PC-9 (cell line): Measurements from ENCODE around the gene CREBL2.

Experiments used
- EZH2 ChIP-seq: fragments of 200-600 bp; sonication (generic); IDR thresholded peaks from 2 replicates; pipeline ENCODE4 v1.8.0; 2017; ENCODE audit warnings: antibody characterized with exemption, low read depth
- TF ChIP-seq, protein P1 (sequence below): fragments of 200-600 bp; sonication (generic); conservative IDR thresholded peaks from 2 replicates; pipeline ENCODE4 v1.6.1; 2017; ENCODE audit warnings: mixed run types, antibody characterized with exemption, mild to moderate bottlenecking, moderate library complexity

DNA sequence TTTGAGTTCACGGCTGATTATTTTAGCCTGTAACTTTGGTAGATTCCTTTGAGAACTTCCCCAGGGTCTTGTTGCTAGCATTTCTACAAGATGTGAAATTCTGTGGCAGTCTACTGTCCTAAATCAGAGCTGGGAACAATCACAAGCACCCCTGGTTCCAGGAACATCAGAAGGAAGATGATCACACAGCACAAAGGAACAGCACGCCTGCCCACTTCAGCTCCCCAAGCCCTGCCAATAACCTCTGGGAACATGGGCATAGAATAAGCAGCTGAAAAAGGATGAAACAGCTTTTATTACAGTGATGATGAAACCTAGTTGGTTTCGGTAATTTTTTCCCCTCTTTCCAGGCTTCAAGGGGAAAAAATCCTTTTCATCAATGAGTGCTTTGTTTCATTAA is 72.0 kb downstream of the CREBL2 start:
- TF ChIP-seq, protein P1, sequence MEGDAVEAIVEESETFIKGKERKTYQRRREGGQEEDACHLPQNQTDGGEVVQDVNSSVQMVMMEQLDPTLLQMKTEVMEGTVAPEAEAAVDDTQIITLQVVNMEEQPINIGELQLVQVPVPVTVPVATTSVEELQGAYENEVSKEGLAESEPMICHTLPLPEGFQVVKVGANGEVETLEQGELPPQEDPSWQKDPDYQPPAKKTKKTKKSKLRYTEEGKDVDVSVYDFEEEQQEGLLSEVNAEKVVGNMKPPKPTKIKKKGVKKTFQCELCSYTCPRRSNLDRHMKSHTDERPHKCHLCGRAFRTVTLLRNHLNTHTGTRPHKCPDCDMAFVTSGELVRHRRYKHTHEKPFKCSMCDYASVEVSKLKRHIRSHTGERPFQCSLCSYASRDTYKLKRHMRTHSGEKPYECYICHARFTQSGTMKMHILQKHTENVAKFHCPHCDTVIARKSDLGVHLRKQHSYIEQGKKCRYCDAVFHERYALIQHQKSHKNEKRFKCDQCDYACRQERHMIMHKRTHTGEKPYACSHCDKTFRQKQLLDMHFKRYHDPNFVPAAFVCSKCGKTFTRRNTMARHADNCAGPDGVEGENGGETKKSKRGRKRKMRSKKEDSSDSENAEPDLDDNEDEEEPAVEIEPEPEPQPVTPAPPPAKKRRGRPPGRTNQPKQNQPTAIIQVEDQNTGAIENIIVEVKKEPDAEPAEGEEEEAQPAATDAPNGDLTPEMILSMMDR: no peak
- no peak for TF ChIP-seq EZH2
